Activated CD4-positive, alpha-beta T cell treated with anti-CD3 and anti-CD28 coated beads, Interleukin-2, Interleukin-6, amounts not matched to agents 100 ng/mL and 50 ng/mL, durations not matched to agents 16 hours and 8 hours (primary cell): ENCODE measurements around the gene ADGRL1.
"Not testable (repeated sequence)": the region's sequence is repeated elsewhere in the genome, so short reads cannot be mapped to it uniquely, and the experiment has no call there.

Source experiments
- DNase-seq: peaks from one replicate; pipeline ENCODE4 v3.0.0-alpha.2; 2020

ADGRL1 gene

DNA sequence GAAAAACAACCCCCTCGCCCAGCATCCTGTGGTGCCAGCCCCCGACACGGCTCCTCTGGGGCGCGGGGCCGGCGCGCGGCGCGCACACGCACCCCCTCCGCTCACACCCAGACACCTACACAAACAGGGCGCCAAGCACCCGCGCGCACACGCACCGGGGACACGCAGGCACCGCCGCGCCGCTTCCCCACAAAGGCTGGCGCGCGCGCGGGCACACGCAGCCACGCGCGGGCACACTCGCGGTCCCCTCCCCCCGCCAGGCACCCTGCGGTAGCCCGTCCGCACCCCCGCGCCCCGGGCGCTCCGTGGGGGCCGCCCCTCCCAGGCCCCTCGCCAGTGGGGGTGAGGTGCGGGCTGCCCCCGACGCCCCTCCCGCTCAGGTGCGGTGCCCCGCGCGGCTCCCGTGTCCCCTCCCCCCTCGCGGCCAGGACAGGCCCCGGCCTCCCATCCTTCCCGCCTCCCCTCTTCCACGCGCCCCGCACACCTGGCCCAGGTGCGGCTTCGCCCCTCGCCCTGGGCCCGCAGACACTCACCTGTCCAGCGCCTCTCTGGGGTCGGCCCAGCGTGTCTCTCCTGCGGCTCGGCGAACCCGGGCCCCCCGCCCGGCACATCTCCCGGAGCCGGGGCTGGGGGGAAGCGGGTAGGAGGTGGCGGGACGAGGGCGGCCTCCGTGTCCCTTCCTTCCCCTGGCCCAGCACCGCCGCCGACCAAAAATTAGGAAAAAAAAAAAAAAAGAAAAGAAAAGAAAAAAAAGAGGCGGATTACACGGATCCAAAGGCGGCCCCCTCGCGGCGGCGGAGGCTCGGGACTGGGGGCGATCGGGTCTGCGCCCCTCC lies at the start of gene ADGRL1:
Gene ADGRL1 (minus strand): TSS at position 718 of the 836 bp plus-strand sequence. CDS start 22,567 bp downstream, outside the sequence.
- DNase-seq: not testable (repeated sequence)

GRCh38 chr19:14255316-14255715 lies 49.3 kb upstream of the ADGRL1 start:
- not testable (repeated sequence) for DNase-seq

- DNase-seq: not testable (repeated sequence)
These were observed 48.0 kb upstream of the ADGRL1 start for GRCh38 chr19:14253822-14254599.

GRCh38 chr19:14252136-14252535 lies 46.2 kb upstream of the ADGRL1 start:
- DNase-seq: not testable (repeated sequence)

GRCh38 chr19:14250870-14251269 lies 44.9 kb upstream of the ADGRL1 start:
- DNase-seq: no peak

DNA sequence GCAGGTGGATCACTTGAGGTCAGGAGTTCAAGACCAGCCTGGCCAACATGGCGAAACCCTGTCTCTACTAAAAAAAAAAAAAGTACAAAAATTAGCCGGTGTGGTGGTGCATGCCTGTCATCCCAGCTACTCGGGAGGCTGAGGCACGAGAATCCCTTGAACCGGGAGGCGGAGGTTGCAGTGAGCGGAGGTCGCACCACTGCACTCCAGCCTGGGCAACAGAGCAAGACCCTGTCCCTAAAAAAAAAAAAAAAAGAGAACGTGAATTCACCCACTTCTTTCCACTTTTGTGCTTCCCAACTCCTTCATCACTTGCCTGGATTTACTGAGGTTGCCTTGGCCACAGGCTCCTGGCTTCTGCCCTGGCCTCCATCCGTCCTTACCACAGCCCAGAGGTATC lies 44.3 kb upstream of the ADGRL1 start:
- DNase-seq: not testable (repeated sequence)

- DNase-seq: not testable (repeated sequence)
These were observed 43.9 kb upstream of the ADGRL1 start for GRCh38 chr19:14249891-14250290.

DNA sequence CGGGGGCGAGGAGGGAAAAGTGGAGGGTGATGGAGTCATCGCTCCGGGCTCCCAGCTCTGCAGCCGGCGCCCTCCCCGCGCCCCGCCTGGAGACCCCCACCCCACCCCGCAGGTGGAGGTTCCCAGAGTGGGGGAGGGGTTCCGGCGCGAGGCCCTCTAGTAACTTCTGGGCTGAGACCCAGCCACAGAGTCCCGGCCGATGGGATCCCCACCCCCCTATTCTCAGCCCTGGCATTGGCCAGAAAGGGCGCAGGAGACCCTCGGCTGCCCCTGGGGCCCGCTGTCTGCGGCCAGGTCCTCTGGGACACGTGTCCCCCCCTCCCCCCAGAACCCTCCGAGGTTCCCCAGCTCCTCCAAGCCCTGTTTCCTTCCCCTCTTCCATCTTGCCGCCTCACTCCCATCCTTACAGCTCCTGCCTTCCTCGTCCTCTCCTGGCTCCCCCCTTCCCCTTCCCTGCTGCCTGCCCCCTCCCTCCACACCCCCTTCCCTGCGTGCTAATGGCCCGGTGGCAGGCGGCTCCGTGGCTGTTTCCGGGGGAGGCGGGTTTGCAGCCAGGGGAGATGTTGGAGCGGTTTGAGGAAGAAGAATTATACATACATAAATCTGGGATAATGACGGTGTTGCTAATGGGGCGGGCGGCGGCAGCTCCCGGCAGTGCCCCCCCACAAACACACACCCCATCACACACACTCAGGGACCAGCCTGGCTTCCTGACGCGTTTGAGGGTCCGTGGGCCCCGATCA lies 43.2 kb upstream of the ADGRL1 start:
- DNase-seq: not testable (repeated sequence)

DNA sequence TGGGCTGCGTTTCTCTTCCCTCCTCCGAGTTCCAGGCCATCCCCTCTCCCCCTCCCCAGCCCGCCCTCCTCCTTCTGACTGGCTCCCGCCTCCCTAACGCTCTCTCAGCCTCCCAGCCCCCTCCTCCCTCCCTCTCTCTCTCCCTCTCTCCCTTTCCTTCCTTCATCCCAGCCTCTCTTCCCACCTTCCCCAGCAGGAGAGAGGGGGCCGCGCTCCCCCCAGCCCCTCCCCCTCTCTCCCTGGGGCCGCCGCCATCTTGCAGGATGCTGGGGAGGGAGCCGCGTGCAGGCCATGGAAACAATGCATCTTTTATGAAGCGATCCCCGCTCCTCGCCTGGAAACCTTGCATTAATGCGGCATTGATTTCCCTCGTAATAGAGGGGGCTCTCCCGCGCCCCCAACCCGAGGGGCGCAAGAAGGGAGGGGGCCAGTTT lies 42.6 kb upstream of the ADGRL1 start:
- peak; percentile 19 for DNase-seq

GRCh38 chr19:14247548-14248471 lies 41.8 kb upstream of the ADGRL1 start:
- DNase-seq: not testable (repeated sequence)

DNA sequence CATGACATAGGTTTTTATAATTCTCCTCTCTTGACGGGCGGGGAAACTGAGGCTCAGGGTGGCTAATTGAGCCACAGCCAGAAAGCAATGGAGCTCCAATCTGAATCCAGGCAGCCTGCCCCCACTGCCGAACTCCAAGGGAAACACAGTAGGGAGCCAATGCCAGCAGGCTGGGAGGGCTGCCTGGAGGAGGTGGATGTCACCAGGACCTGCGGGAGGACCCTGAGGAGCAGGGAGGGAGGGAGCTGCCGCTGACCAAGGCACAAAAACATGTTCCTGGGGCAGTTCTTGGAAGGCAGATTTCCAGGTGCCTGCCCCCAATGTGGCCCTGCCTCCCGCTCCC lies 41.2 kb upstream of the ADGRL1 start:
- not testable (repeated sequence) for DNase-seq

DNA sequence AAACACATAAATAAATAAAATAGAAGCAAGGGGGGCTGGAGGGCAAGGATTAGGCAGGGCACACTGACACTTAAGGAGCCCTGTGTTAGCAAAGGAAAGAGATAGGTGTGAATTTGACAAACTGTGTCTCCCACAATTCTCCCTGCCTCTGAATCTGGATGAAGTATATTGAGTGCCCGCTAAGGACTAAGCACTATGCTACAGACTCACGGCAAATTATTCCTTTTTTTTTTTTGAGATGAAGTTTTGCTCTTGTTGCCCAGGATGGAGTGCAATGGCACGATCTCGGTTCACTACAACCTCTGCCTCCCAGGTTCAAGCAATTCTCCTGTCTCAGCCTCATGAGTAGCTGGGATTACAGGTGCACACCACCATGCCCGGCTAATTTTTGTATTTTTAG lies 38.4 kb upstream of the ADGRL1 start:
- DNase-seq: not testable (repeated sequence)

DNA sequence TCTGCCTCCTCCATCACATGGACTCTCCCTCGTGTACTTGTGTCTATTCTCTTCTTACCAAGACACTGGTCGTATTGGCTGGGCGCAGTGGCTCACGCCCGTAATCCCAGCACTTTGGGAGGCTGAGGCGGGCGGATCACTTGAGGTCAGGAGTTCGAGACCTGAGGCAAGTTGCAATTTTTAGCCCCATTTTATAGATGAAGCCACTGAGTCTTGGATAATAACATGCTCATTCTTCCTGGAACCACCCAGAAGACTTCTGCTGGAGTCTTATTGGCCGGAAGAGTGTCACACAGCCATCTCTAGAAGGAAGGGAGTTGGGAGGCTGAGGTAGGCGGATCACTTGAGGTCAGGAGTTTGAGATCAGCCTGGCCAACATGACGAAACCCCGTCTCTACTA lies 37.7 kb upstream of the ADGRL1 start:
- not testable (repeated sequence) for DNase-seq

- DNase-seq: no peak
These were observed 31.3 kb upstream of the ADGRL1 start for GRCh38 chr19:14237014-14237941.

GRCh38 chr19:14232945-14233344 lies 27.0 kb upstream of the ADGRL1 start:
- not testable (repeated sequence) for DNase-seq

- DNase-seq: not testable (repeated sequence)
These were observed 22.6 kb upstream of the ADGRL1 start for GRCh38 chr19:14228446-14229071.

GRCh38 chr19:14226498-14226897 lies 20.5 kb upstream of the ADGRL1 start:
- not testable (repeated sequence) for DNase-seq

GRCh38 chr19:14222886-14223285 lies 16.9 kb upstream of the ADGRL1 start:
- DNase-seq: no peak

- DNase-seq: peak; percentile 71
These were observed 15.4 kb upstream of the ADGRL1 start for GRCh38 chr19:14221345-14221744.

GRCh38 chr19:14218620-14219330 lies 12.8 kb upstream of the ADGRL1 start:
- no peak for DNase-seq
